Mesendoderm (in vitro differentiated cells): Measurements from ENCODE around the gene HOXB5.

Experiments
- DNase-seq: peaks from one replicate; pipeline ENCODE4 v3.0.0; 2013
- H2AK5ac ChIP-seq: 2 replicates; pipeline ENCODE4 v1.6.1; 2013; ENCODE audit warnings: low read length, inconsistent platforms
- H2BK120ac ChIP-seq: 2 replicates; pipeline ENCODE4 v1.6.1; 2013; ENCODE audit warnings: low read depth, mild to moderate bottlenecking, low read length, moderate library complexity, mixed read lengths
- H2BK15ac ChIP-seq: replicated peaks from 2 replicates; pipeline ENCODE4 v1.6.1; 2013; ENCODE audit warnings: low read depth, mild to moderate bottlenecking, moderate library complexity
- H2BK5ac ChIP-seq: 2 replicates; pipeline ENCODE4 v1.6.1; 2013; ENCODE audit warnings: low read length, inconsistent platforms
- H3K18ac ChIP-seq: 2 replicates; pipeline ENCODE4 v1.6.1; 2013; ENCODE audit warnings: mild to moderate bottlenecking, low read length, mixed read lengths
- H3K23ac ChIP-seq: one replicate; pipeline ENCODE4 v1.6.1; 2013; ENCODE audit warnings: low read length
- H3K27ac ChIP-seq: 2 replicates; pipeline ENCODE4 v1.5.1; 2013; ENCODE audit warnings: low read depth, mild to moderate bottlenecking, inconsistent platforms, low read length, moderate library complexity
- H3K27me3 ChIP-seq: 2 replicates; pipeline ENCODE4 v1.6.1; 2013; ENCODE audit warnings: low read length, control low read depth, mild to moderate bottlenecking, inconsistent platforms; ENCODE audit not compliant: insufficient read depth, poor library complexity
- H3K36me3 ChIP-seq: 2 replicates; pipeline ENCODE4 v1.6.1; 2013; ENCODE audit warnings: low read length, inconsistent platforms; ENCODE audit not compliant: control insufficient read depth, insufficient read depth
- H3K4ac ChIP-seq: one replicate; pipeline ENCODE4 v1.6.1; 2013; ENCODE audit warnings: low read depth, mild to moderate bottlenecking, low read length, moderate library complexity
- H3K4me1 ChIP-seq: 2 replicates; pipeline ENCODE4 v1.6.1; 2013; ENCODE audit warnings: low read depth, low read length, inconsistent platforms; ENCODE audit not compliant: control insufficient read depth
- H3K4me2 ChIP-seq: 2 replicates; pipeline ENCODE4 v1.6.1; 2013; ENCODE audit warnings: low read length
- H3K4me3 ChIP-seq: 2 replicates; pipeline ENCODE4 v1.5.1; 2013; ENCODE audit warnings: mild to moderate bottlenecking, low read length
- H3K56ac ChIP-seq: one replicate; pipeline ENCODE4 v1.6.1; 2013; ENCODE audit warnings: low read length
- H3K79me1 ChIP-seq: 2 replicates; pipeline ENCODE4 v1.6.1; 2013; ENCODE audit warnings: low read length, inconsistent platforms
- H3K79me2 ChIP-seq: 2 replicates; pipeline ENCODE4 v1.6.1; 2013; ENCODE audit warnings: mild to moderate bottlenecking, low read length; ENCODE audit not compliant: control insufficient read depth, insufficient read depth
- H3K9ac ChIP-seq: 2 replicates; pipeline ENCODE4 v1.6.1; 2013; ENCODE audit warnings: low read length, inconsistent platforms
- H4K5ac ChIP-seq: one replicate; pipeline ENCODE4 v1.6.1; 2013; ENCODE audit warnings: low read length
- H4K8ac ChIP-seq: one replicate; pipeline ENCODE4 v1.6.1; 2013; ENCODE audit warnings: low read depth, mild to moderate bottlenecking, control low read depth, low read length, moderate library complexity
- WGBS: extraction: QIAGEN DNeasy Blood & Tissue Kit; methylation state at CpG from one replicate; pipeline ENCODE4 v1.1.7; 2013; ENCODE audit warnings: low lambda C conversion rate, missing lambda C conversion rate; ENCODE audit not compliant: insufficient coverage; ENCODE audit errors: extremely low coverage; 5-methylcytosine and 5-hydroxymethylcytosine counted together

Gene HOXB5

DNA sequence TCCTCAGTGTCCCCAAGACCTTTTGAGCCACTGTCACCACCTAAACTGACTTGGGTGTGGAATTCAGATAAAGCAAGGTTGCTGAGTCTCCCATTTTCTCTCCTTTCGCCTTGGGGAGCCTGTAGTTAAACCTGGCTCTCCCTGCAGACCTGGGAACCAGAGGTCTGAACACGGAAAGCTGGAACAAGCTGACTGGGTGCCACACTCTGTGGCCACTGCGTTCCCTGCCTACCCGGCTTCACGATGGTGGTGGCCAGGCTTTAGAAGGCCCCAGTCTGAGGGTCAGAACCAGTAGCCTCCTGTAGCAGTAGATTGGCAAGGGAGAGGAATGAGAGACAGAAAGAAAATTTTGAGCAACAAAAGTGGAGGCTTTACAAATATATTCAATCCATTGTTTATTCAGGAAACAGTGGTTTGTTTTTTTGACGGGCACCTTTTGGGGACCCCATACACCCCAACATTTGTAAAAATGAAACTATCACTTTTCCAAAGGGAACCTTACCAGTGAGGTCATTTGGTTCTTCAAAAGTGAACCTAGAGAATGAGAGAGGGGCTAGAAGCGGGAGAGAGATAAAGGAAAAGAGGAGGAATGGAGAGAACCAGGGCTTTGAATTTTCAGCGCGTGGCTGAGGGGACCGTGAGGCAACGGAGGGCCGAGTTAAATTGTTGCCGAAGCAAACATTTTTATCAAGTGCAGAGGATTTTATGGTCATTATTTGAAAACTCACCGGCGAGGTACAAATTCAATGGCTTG, 23.3 kb upstream of the HOXB5 start:
- Histone ChIP-seq H2BK120ac (no peak overlapping the region), H3K27ac (no peak overlapping the region), H4K5ac (no peak overlapping the region), H3K56ac (no peak overlapping the region), H3K9ac (no peak overlapping the region), H3K79me1 (no peaks in the 10 kb centered on the region), H3K4me2 (no peak overlapping the region), H3K79me2 (no peaks in the 10 kb centered on the region), H3K4ac (no peak overlapping the region), H3K36me3 (no peaks in the 10 kb centered on the region), H2AK5ac (no peak overlapping the region), H3K18ac (no peak overlapping the region), H4K8ac (no peak overlapping the region), H2BK5ac (no peak overlapping the region), H3K27me3 (peaks cover 90% of the 10 kb centered on the region), H3K4me1 (no peaks in the 10 kb centered on the region), H2BK15ac (no peak overlapping the region), H3K23ac (no peak overlapping the region), H3K4me3 (no peak overlapping the region)
- no peak for DNase-seq
- no CpG with 5 or more reads among the region's 15 CpGs for WGBS

DNA sequence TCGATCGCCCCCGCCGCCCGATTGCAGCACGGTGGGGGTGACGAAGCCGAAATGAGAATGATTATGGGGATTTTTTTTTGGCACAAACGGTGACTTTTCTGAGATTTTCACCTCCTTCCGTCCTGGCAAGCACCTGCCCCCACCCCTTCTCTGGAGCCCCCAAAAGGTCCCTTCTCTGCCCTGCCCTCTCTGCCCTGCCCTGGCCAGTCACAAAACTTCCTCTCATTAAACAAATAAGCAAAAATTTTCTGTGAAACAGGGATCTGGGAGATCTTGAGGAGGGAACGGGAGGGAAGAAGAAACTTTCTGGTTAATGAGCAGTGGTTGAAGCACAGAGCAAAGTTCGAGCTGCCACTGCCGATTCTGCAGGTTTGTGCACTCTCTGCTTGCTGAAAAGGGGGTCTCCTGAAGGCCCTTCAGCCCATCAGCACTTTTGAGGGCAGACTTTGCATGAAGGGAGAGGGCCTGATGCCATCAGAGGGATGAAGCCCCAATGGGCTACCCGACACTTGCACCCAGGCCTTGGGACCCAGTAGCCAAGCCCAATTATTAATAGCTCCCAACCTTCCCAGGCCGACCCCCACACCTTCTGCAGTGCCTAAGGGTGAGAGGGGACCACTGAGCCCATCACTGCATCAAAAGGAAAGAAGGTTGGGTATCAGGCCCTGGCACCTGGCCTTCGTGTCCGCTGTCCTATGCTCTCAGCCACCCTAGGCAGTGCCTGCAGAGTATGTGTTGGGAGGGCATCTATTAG, 22.6 kb upstream of the HOXB5 start:
- Histone ChIP-seq H4K5ac (no peak overlapping the region), H3K36me3 (no peaks in the 10 kb centered on the region), H2BK15ac (no peak overlapping the region), H3K27ac (no peak overlapping the region), H3K27me3 (peaks cover 89% of the 10 kb centered on the region), H4K8ac (no peak overlapping the region), H3K23ac (no peak overlapping the region), H2AK5ac (no peak overlapping the region), H3K18ac (no peak overlapping the region), H3K4ac (no peak overlapping the region), H3K4me1 (no peaks in the 10 kb centered on the region), H3K4me2 (no peak overlapping the region), H3K56ac (no peak overlapping the region), H2BK120ac (no peak overlapping the region), H3K79me2 (no peaks in the 10 kb centered on the region), H2BK5ac (no peak overlapping the region), H3K79me1 (no peaks in the 10 kb centered on the region), H3K9ac (no peak overlapping the region), H3K4me3 (no peak overlapping the region)
- DNase-seq, result no peak
- WGBS, result no CpG with 5 or more reads among the region's 17 CpGs

DNA sequence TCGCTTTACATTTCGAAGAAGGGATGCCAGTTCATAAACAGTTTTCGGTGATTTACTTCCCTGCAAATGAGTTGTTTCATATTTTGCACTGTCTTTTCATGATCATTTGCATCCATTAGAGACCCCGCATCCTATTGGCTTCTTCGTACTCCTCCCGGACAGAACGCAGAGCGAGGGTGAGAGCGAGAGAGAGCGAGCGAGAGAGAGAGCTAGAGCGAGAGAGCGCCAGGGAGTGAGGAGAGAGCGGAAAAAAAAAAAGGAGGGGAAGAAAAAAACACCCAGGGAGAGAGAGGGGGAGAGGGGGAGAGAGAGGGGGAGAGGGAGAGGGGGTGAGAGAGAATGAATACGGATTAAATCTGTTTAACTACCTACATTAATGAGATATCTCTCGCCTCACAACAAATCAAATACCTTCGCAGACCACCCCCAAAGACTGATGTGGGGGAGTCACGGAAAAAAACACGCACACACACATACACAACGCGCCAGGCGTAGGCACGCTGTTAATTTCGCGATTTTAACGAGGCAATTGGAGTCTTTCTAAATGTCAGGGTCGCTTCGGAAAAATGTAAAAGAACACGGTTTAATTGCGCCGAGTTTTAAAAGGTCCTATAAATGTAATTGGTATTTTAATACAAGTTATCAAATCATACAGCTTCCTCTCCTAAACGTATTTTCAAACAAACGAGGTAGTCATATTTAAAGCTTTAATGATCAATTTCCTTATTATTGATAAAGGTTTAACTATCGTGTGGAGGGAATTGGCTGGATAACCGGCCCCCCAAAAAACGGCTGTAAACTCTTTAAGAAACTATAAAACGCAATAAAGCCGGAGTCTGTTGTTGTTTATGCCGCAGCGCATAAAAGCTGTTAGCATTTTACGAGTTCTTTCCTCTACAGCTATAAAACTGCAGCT, 21.7 kb upstream of the HOXB5 start, which contains the start of gene HOXB8:
HOXB8 (minus strand) TSS at position 246 of the 916 bp plus-strand sequence. CDS start 588 bp downstream, outside the sequence.
- WGBS, result no CpG with 5 or more reads among the region's 41 CpGs
- no peak within 1 kb of the TSS for H3K18ac ChIP-seq
- H3K79me2 ChIP-seq, result no peaks in the 10 kb centered on the region
- H3K4me1 ChIP-seq, result no peaks in the 10 kb centered on the region
- H2AK5ac ChIP-seq, result no peak within 1 kb of the TSS
- H3K27me3 ChIP-seq, result peaks cover 89% of the 10 kb centered on the region
- H3K36me3 ChIP-seq, result no peaks in the 10 kb centered on the region
- peak within 1 kb of the TSS; percentile 94 for H3K23ac ChIP-seq
- no peak within 1 kb of the TSS for H2BK120ac ChIP-seq
- H3K27ac ChIP-seq, result no peak within 1 kb of the TSS
- DNase-seq, result no peak
- H3K79me1 ChIP-seq, result no peaks in the 10 kb centered on the region
- no peak within 1 kb of the TSS for H4K5ac ChIP-seq
- peak within 1 kb of the TSS; percentile 50 for H3K4me2 ChIP-seq
- H2BK15ac ChIP-seq, result no peak within 1 kb of the TSS
- peak within 1 kb of the TSS; percentile 21 for H3K9ac ChIP-seq
- no peak within 1 kb of the TSS for H3K4ac ChIP-seq
- H2BK5ac ChIP-seq, result no peak within 1 kb of the TSS
- H4K8ac ChIP-seq, result no peak within 1 kb of the TSS
- no peak within 1 kb of the TSS for H3K4me3 ChIP-seq
- H3K56ac ChIP-seq, result peak within 1 kb of the TSS; percentile 42

DNA sequence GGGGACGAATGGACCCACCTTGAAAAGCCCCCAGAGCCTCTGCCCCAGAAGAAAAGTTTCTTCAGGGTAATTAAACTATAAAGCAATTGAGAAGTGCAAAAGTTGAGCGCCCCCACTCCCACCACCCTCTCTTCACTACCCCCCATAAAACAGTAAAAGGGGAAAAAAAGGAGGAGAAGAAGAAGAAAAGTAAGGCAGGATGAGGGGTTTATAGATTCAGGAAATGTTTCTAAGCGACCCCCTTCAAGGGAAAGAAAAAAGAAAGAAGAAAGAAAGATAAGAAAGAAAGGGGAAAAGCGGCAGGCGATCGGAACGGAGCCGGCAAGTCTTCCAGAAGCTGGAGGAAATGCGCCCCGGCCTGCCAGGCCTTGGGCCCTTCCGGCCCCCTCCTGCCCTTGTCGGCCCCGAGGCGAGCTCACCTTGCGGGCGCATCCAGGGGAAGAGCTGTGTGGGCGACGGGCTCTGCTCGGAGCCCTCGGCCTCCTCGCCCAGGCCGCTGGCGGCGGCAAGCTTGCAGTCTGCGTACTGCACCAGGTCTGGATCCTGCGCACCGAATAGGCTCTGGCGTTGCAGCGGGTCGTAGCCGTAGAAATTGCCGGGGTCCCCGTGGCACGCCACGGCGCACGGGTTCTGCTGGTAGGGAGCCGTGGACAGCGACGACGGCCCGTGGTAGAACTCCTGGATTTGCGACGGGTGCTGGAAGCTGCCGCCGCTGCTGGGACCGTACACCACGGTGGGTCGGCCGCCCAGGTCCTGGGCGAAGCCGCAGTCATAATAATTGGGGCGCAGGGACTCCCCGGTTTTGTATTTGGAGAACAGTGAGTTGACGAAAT, 20.5 kb upstream of the HOXB5 start:
- Histone ChIP-seq H2BK120ac (no peak overlapping the region), H3K27me3 (peaks cover 89% of the 10 kb centered on the region), H2AK5ac (no peak overlapping the region), H3K4me2 (peak overlapping the region; percentile 50), H3K4me3 (no peak overlapping the region), H3K79me2 (no peaks in the 10 kb centered on the region), H3K18ac (no peak overlapping the region), H2BK5ac (no peak overlapping the region), H3K4me1 (no peaks in the 10 kb centered on the region), H3K9ac (peak overlapping the region; percentile 21), H3K23ac (peak overlapping the region; percentile 94), H3K56ac (peak overlapping the region; percentile 42), H2BK15ac (no peak overlapping the region), H3K36me3 (no peaks in the 10 kb centered on the region), H4K8ac (no peak overlapping the region), H3K27ac (no peak overlapping the region), H3K4ac (no peak overlapping the region), H4K5ac (no peak overlapping the region), H3K79me1 (no peaks in the 10 kb centered on the region)
- peak; percentile 70 for DNase-seq
- no CpG with 5 or more reads among the region's 55 CpGs for WGBS
